WERI-Rb-1 (cell line): ENCODE results near the gene BCS1L.

Experiments used
- DNase-seq: peaks from one replicate; pipeline ENCODE4 v3.0.0-alpha.2; 2020
- H3K27ac ChIP-seq: fragments of 250-450 bp; sonication (Bioruptor Pico); 2 replicates; pipeline ENCODE4 v1.5.1; 2020; ENCODE audit warnings: mild to moderate bottlenecking, moderate library complexity
- H3K27me3 ChIP-seq: fragments of 250-450 bp; sonication (Bioruptor Pico); 2 replicates; pipeline ENCODE4 v1.5.1; 2021; ENCODE audit warnings: mild to moderate bottlenecking, low read depth, moderate library complexity; ENCODE audit not compliant: insufficient read depth, severe bottlenecking
- H3K36me3 ChIP-seq: fragments of 250-450 bp; sonication (Bioruptor Pico); 2 replicates; pipeline ENCODE4 v1.5.1; 2020; ENCODE audit warnings: mild to moderate bottlenecking, moderate library complexity
- H3K4me3 ChIP-seq: 2 replicates; pipeline ENCODE4 v1.5.1; 2011; ENCODE audit warnings: low read depth, mild to moderate bottlenecking, control low read depth, low read length
- H3K9me3 ChIP-seq: fragments of 250-450 bp; sonication (Bioruptor Pico); 2 replicates; pipeline ENCODE4 v1.5.1; 2021; ENCODE audit warnings: mild to moderate bottlenecking, moderate library complexity; ENCODE audit not compliant: severe bottlenecking
- CTCF ChIP-seq: IDR thresholded peaks from 2 replicates; pipeline ENCODE4 v1.5.1; 2011; ENCODE audit warnings: low read depth, mild to moderate bottlenecking, control low read depth, inconsistent platforms, low read length

Gene BCS1L

GRCh38 chr2:218642121-218642656 lies 17.3 kb upstream of the BCS1L start:
- H3K36me3 ChIP-seq, result peaks cover 92% of the 10 kb centered on the region
- no peak for TF ChIP-seq CTCF
- H3K27me3 ChIP-seq, result no peaks in the 10 kb centered on the region
- H3K9me3 ChIP-seq, result no peaks in the 10 kb centered on the region
- no peak overlapping the region for H3K4me3 ChIP-seq
- H3K27ac ChIP-seq, result no peak overlapping the region
- DNase-seq, result no peak

- no peak for TF ChIP-seq CTCF
- H3K27me3 ChIP-seq, result no peaks in the 10 kb centered on the region
- no peak overlapping the region for H3K4me3 ChIP-seq
- peaks cover 90% of the 10 kb centered on the region for H3K36me3 ChIP-seq
- no peak overlapping the region for H3K27ac ChIP-seq
- H3K9me3 ChIP-seq, result no peaks in the 10 kb centered on the region
- DNase-seq, result no peak
Measured at GRCh38 chr2:218642786-218643185, 16.7 kb upstream of the BCS1L start.

GRCh38 chr2:218643751-218644310 lies 15.7 kb upstream of the BCS1L start:
- DNase-seq, result no peak
- Histone ChIP-seq H3K9me3 (no peaks in the 10 kb centered on the region), H3K36me3 (peaks cover 90% of the 10 kb centered on the region), H3K27ac (no peak overlapping the region), H3K4me3 (no peak overlapping the region), H3K27me3 (no peaks in the 10 kb centered on the region)
- TF ChIP-seq CTCF, result no peak

GRCh38 chr2:218644721-218645120 lies 14.8 kb upstream of the BCS1L start:
- no peak for DNase-seq
- 0 out of 2 replicates have a peak, but pooled peaks have one; percentile 11 for TF ChIP-seq CTCF

GRCh38 chr2:218645126-218645525 lies 14.4 kb upstream of the BCS1L start:
- no peak for DNase-seq
- H3K36me3 ChIP-seq, result peaks cover 95% of the 10 kb centered on the region
- H3K4me3 ChIP-seq, result no peak overlapping the region
- no peak overlapping the region for H3K27ac ChIP-seq
- no peak for TF ChIP-seq CTCF
- no peaks in the 10 kb centered on the region for H3K27me3 ChIP-seq
- H3K9me3 ChIP-seq, result no peaks in the 10 kb centered on the region

More at GRCh38 chr2:218644721-218645120, 14.8 kb upstream of the BCS1L start:
- Histone ChIP-seq H3K27me3 (no peaks in the 10 kb centered on the region), H3K4me3 (no peak overlapping the region), H3K9me3 (no peaks in the 10 kb centered on the region), H3K36me3 (peaks cover 93% of the 10 kb centered on the region), H3K27ac (no peak overlapping the region)
